Activated naive CD8-positive, alpha-beta T cell treated with anti-CD3 and anti-CD28 coated beads, Interleukin-2, amount 50 U/mL, for 24 hours (primary cell): ENCODE data around the gene POLR1A.
A peak's percentile ranks its signal among the peaks of the same experiment; 100 is the strongest.
"Not testable (repeated sequence)": the region's sequence is repeated elsewhere in the genome, so short reads cannot be mapped to it uniquely, and the experiment has no call there.

Source experiments
- ATAC-seq: fragments of 150-1000 bp; cut with Tn5 transposase; one replicate; pipeline ENCODE4 v1.10.0; 2021
- DNase-seq: peaks from one replicate; pipeline ENCODE4 v3.0.0; 2021
- H3K27ac Mint-ChIP-seq: one replicate; pipeline ENCODE4 v1.8.0; 2021; ENCODE audit warnings: mild to moderate bottlenecking, mixed read lengths
- H3K27me3 Mint-ChIP-seq: one replicate; pipeline ENCODE4 v1.8.0; 2021; ENCODE audit warnings: mixed read lengths
- H3K36me3 Mint-ChIP-seq: one replicate; pipeline ENCODE4 v1.8.0; 2021; ENCODE audit warnings: low read depth, mixed read lengths
- H3K4me1 Mint-ChIP-seq: one replicate; pipeline ENCODE4 v1.8.0; 2021; ENCODE audit warnings: mixed read lengths
- H3K4me3 Mint-ChIP-seq: one replicate; pipeline ENCODE4 v1.8.0; 2021; ENCODE audit warnings: mild to moderate bottlenecking, moderate library complexity, mixed read lengths
- H3K9me3 Mint-ChIP-seq: one replicate; pipeline ENCODE4 v1.8.0; 2021; ENCODE audit warnings: mixed read lengths

Gene POLR1A

GRCh38 chr2:86000131-86000937, 105.4 kb downstream of the POLR1A start:
- H3K4me3 Mint-ChIP-seq, result no peak overlapping the region
- peaks cover 5% of the 10 kb centered on the region for H3K36me3 Mint-ChIP-seq
- H3K27ac Mint-ChIP-seq, result peak overlapping the region; percentile 86
- H3K4me1 Mint-ChIP-seq, result peaks cover 55% of the 10 kb centered on the region
- peaks cover 2% of the 10 kb centered on the region for H3K27me3 Mint-ChIP-seq
- DNase-seq (no peak), ATAC-seq (no peak)
- H3K9me3 Mint-ChIP-seq, result peaks cover 8% of the 10 kb centered on the region

GRCh38 chr2:85999061-85999831, 106.4 kb downstream of the POLR1A start:
- Mint-ChIP-seq H3K4me1 (peaks cover 66% of the 10 kb centered on the region), H3K36me3 (no peaks in the 10 kb centered on the region), H3K9me3 (peaks cover 4% of the 10 kb centered on the region), H3K27ac (peak overlapping the region; percentile 86), H3K27me3 (no peaks in the 10 kb centered on the region), H3K4me3 (peak overlapping the region; percentile 60)
- peak; percentile 85 for ATAC-seq
- peak; percentile 38 for DNase-seq

- Mint-ChIP-seq H3K27me3 (no peaks in the 10 kb centered on the region), H3K9me3 (peaks cover 4% of the 10 kb centered on the region), H3K27ac (peak overlapping the region; percentile 86), H3K36me3 (no peaks in the 10 kb centered on the region), H3K4me1 (peaks cover 73% of the 10 kb centered on the region), H3K4me3 (no peak overlapping the region)
- no peak for ATAC-seq
- DNase-seq, result no peak
Measured at GRCh38 chr2:85998071-85998991, 107.4 kb downstream of the POLR1A start.

- Mint-ChIP-seq H3K36me3 (no peaks in the 10 kb centered on the region), H3K9me3 (peaks cover 4% of the 10 kb centered on the region), H3K4me3 (no peak overlapping the region), H3K27ac (no peak overlapping the region), H3K27me3 (no peaks in the 10 kb centered on the region), H3K4me1 (peaks cover 77% of the 10 kb centered on the region)
- ATAC-seq (no peak), DNase-seq (no peak)
Measured at GRCh38 chr2:85997017-85997970, 108.4 kb downstream of the POLR1A start.

- Mint-ChIP-seq H3K4me1 (peaks cover 78% of the 10 kb centered on the region), H3K4me3 (no peak overlapping the region), H3K27ac (no peak overlapping the region), H3K27me3 (no peaks in the 10 kb centered on the region), H3K9me3 (peaks cover 4% of the 10 kb centered on the region), H3K36me3 (peaks cover 1% of the 10 kb centered on the region)
- ATAC-seq (no peak), DNase-seq (no peak)
Measured at GRCh38 chr2:85996591-85996990, 109.1 kb downstream of the POLR1A start.

- Mint-ChIP-seq H3K4me3 (no peak overlapping the region), H3K36me3 (peaks cover 1% of the 10 kb centered on the region), H3K27ac (no peak overlapping the region), H3K4me1 (peaks cover 76% of the 10 kb centered on the region), H3K27me3 (no peaks in the 10 kb centered on the region), H3K9me3 (peaks cover 4% of the 10 kb centered on the region)
- DNase-seq (no peak), ATAC-seq (no peak)
Measured at GRCh38 chr2:85995648-85996529, 109.8 kb downstream of the POLR1A start.

- no peaks in the 10 kb centered on the region for H3K27me3 Mint-ChIP-seq
- DNase-seq, result no peak
- H3K4me1 Mint-ChIP-seq, result peaks cover 68% of the 10 kb centered on the region
- no peak for ATAC-seq
- peaks cover 1% of the 10 kb centered on the region for H3K9me3 Mint-ChIP-seq
- no peak overlapping the region for H3K27ac Mint-ChIP-seq
- no peak overlapping the region for H3K4me3 Mint-ChIP-seq
- H3K36me3 Mint-ChIP-seq, result peaks cover 1% of the 10 kb centered on the region
Measured at GRCh38 chr2:85994897-85995647, 110.6 kb downstream of the POLR1A start.

- Mint-ChIP-seq H3K4me3 (no peak overlapping the region), H3K27ac (peak overlapping the region; percentile 65), H3K9me3 (no peaks in the 10 kb centered on the region), H3K36me3 (peaks cover 1% of the 10 kb centered on the region), H3K4me1 (peaks cover 61% of the 10 kb centered on the region), H3K27me3 (no peaks in the 10 kb centered on the region)
- ATAC-seq (peak; percentile 3), DNase-seq (no peak)
Measured at GRCh38 chr2:85994421-85994777, 111.3 kb downstream of the POLR1A start.

GRCh38 chr2:85992611-85993010, 113.1 kb downstream of the POLR1A start:
- ATAC-seq, result no peak
- Mint-ChIP-seq H3K4me1 (peaks cover 43% of the 10 kb centered on the region), H3K9me3 (no peaks in the 10 kb centered on the region), H3K4me3 (no peak overlapping the region), H3K27me3 (no peaks in the 10 kb centered on the region), H3K27ac (no peak overlapping the region), H3K36me3 (peaks cover 1% of the 10 kb centered on the region)
- no peak for DNase-seq

GRCh38 chr2:85992053-85992452, 113.6 kb downstream of the POLR1A start:
- peaks cover 38% of the 10 kb centered on the region for H3K4me1 Mint-ChIP-seq
- H3K27ac Mint-ChIP-seq, H3K4me3 Mint-ChIP-seq, H3K27me3 Mint-ChIP-seq, H3K36me3 Mint-ChIP-seq, ATAC-seq, H3K9me3 Mint-ChIP-seq, DNase-seq: not testable (repeated sequence)

GRCh38 chr2:85990084-85990483, 115.6 kb downstream of the POLR1A start:
- Mint-ChIP-seq H3K4me1 (peaks cover 21% of the 10 kb centered on the region), H3K36me3 (peaks cover 1% of the 10 kb centered on the region), H3K9me3 (no peaks in the 10 kb centered on the region), H3K27ac (peak overlapping the region; percentile 40), H3K27me3 (no peaks in the 10 kb centered on the region), H3K4me3 (no peak overlapping the region)
- DNase-seq (no peak), ATAC-seq (no peak)

GRCh38 chr2:85989288-85989865, 116.3 kb downstream of the POLR1A start:
- DNase-seq (no peak), ATAC-seq (no peak)
- Mint-ChIP-seq H3K36me3 (peaks cover 1% of the 10 kb centered on the region), H3K4me3 (no peak overlapping the region), H3K27ac (no peak overlapping the region), H3K4me1 (peaks cover 14% of the 10 kb centered on the region), H3K27me3 (no peaks in the 10 kb centered on the region), H3K9me3 (no peaks in the 10 kb centered on the region)
